ENCODE data around the gene SHROOM3. TPM values are rescaled to one million over a fixed set of nuclear protein-coding genes. Genes with fewer than 3 reads are reported as not detected.

The SHROOM3 gene
- polyA plus RNA-seq, 2 of the 4 experiments (the other 2 are of a cell fraction) = 2.8 to 5.1 TPM

DNA sequence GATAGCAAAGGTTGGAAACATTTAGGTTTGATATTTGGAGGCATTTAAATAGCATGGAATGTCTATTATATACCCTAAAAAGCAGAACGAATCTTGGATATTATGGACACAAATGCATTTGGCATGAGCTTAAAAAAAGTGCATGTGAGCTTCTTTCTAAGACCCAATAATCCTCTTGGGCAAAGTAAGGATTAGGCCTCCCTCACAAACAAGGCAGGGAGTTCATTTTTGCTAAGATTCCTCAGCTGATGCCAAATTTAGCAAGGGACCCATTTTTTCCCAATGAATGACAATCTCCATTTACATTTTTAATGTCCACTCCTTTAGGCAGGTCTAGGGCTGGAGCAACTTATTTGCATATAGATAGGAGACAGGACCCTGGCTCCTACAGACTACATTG is 263.1 kb downstream of the SHROOM3 start:
- H3K4me1 ChIP-seq = peaks cover 65% of the 10 kb centered on the region
- no peak overlapping the region for H3K4me3 ChIP-seq
- DNase-seq (ENCODE audit: low read depth in 1 of 2, low spot score in 1 of 2) (no peak), ATAC-seq (no peak), FAIRE-seq (no peak)
- no peaks in the 10 kb centered on the region for H3K9me3 ChIP-seq
- 87% methylated on average over 1 of the region's 1 CpG for WGBS (ENCODE audit: missing lambda C conversion rate)
- CTCF ChIA-PET = no interaction called here
- H3K4me2 ChIP-seq = no peak overlapping the region
- no peak overlapping the region; a peak in 1 of 6 replicates for H3K27ac ChIP-seq
- TF ChIP-seq HOXB13 (CRISPR knock-in tag; IDR thresholded peaks at IDR 0.05; ENCODE audit: low read depth) = no peak
- no peak for TF ChIP-seq MYC (IDR thresholded peaks at IDR 0.05; ENCODE audit: borderline replicate concordance, low read length)
- no peak for TF ChIP-seq HEYL (CRISPR knock-in tag; IDR thresholded peaks at IDR 0.05)
- no peak for TF ChIP-seq HDAC2 (IDR thresholded peaks at IDR 0.05)
- no peak for TF ChIP-seq USF2 (IDR thresholded peaks at IDR 0.05)
- no peak for TF ChIP-seq CEBPB (IDR thresholded peaks at IDR 0.05)
- no peak for TF ChIP-seq ESRRA (IDR thresholded peaks at IDR 0.05; ENCODE audit: borderline replicate concordance, low read length)
- no peak for TF ChIP-seq CBX2 (IDR thresholded peaks at IDR 0.05; ENCODE audit: borderline replicate concordance, low read depth)
- TF ChIP-seq, protein P1, sequence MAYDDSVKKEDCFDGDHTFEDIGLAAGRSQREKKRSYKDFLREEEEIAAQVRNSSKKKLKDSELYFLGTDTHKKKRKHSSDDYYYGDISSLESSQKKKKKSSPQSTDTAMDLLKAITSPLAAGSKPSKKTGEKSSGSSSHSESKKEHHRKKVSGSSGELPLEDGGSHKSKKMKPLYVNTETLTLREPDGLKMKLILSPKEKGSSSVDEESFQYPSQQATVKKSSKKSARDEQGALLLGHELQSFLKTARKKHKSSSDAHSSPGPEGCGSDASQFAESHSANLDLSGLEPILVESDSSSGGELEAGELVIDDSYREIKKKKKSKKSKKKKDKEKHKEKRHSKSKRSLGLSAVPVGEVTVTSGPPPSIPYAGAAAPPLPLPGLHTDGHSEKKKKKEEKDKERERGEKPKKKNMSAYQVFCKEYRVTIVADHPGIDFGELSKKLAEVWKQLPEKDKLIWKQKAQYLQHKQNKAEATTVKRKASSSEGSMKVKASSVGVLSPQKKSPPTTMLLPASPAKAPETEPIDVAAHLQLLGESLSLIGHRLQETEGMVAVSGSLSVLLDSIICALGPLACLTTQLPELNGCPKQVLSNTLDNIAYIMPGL (CRISPR knock-in tag; IDR thresholded peaks at IDR 0.05; ENCODE audit: borderline replicate concordance) = no peak
- no peak for TF ChIP-seq JUNB (IDR thresholded peaks at IDR 0.05)
- no peak for TF ChIP-seq SREBF2 (IDR thresholded peaks at IDR 0.05)
- TF ChIP-seq MAZ (IDR thresholded peaks at IDR 0.05; ENCODE audit: borderline replicate concordance, low read depth, low read length) = no peak
- TF ChIP-seq REST (IDR thresholded peaks at IDR 0.05) = no peak
- TF ChIP-seq PHF8 (IDR thresholded peaks at IDR 0.05; ENCODE audit: borderline replicate concordance, low read depth) = no peak
- TF ChIP-seq NFE2L2 (conservative IDR thresholded peaks at IDR 0.05; ENCODE audit: low read length) = no peak
- TF ChIP-seq NR3C1 (IDR thresholded peaks at IDR 0.05) = no peak
- no peak for TF ChIP-seq KDM5A (IDR thresholded peaks at IDR 0.05)
- TF ChIP-seq, protein P2, sequence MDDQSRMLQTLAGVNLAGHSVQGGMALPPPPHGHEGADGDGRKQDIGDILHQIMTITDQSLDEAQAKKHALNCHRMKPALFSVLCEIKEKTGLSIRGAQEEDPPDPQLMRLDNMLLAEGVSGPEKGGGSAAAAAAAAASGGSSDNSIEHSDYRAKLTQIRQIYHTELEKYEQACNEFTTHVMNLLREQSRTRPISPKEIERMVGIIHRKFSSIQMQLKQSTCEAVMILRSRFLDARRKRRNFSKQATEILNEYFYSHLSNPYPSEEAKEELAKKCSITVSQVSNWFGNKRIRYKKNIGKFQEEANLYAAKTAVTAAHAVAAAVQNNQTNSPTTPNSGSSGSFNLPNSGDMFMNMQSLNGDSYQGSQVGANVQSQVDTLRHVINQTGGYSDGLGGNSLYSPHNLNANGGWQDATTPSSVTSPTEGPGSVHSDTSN (IDR thresholded peaks at IDR 0.05) = no peak
- TF ChIP-seq CHD4 (IDR thresholded peaks at IDR 0.05; ENCODE audit: borderline replicate concordance) = no peak
- POLR2A ChIA-PET = no interaction called here

DNA sequence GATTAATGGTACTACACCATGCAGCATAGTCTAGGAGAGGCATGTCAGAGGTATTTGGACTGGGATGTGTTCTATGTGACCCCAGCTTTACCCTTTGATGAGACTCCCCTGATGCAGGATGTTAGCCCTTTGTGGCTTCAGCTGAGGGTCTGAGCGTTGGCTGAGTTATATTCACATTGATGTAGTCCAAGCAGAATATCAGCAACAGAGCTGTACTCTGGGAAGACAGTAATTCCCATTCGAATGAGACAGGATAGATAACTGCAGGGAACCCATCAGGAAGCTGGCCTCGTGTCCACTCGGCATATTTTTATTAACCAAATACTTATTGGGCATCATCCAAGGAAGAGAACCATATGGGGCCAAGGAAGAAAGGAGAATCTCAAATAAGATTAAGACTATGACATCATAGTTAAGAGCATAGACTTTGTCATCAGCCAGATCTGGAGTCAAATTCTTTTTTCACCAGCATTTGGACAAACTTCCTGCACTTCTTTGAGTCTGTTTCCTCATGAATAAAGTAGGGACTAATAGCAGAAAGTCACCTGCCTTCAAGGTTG is 264.8 kb downstream of the SHROOM3 start:
- ChIA-PET POLR2A (no interaction called here), CTCF (interaction anchor here (0.6 kb wide), 1 partner anchor 17 kb away, joined by 5 read pairs; no protein-coding TSS in a partner anchor)
- WGBS (ENCODE audit: missing lambda C conversion rate) = 91% methylated on average over 4 of the region's 4 CpGs
- TF ChIP-seq EP300 (IDR thresholded peaks at IDR 0.05) (no peak), RARB (CRISPR knock-in tag; IDR thresholded peaks at IDR 0.05) (no peak), PHF8 (IDR thresholded peaks at IDR 0.05; ENCODE audit: borderline replicate concordance, low read depth) (no peak), CEBPB (IDR thresholded peaks at IDR 0.05) (no peak), ESRRA (IDR thresholded peaks at IDR 0.05; ENCODE audit: borderline replicate concordance, low read length) (no peak)
- TF ChIP-seq, protein P3, sequence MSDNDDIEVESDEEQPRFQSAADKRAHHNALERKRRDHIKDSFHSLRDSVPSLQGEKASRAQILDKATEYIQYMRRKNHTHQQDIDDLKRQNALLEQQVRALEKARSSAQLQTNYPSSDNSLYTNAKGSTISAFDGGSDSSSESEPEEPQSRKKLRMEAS (IDR thresholded peaks at IDR 0.05) = no peak
- no peak for DNase-seq (ENCODE audit: low read depth in 1 of 2, low spot score in 1 of 2)
- no peak overlapping the region for H3K4me3 ChIP-seq
- FAIRE-seq = no peak
- H3K4me1 ChIP-seq = peaks cover 65% of the 10 kb centered on the region
- H3K27ac ChIP-seq = peak overlapping the region; percentile 22 to 28; a peak in 2 of 6 replicates
- H3K9me3 ChIP-seq = no peaks in the 10 kb centered on the region
- H3K4me2 ChIP-seq = no peak overlapping the region
- ATAC-seq = no peak
